ENCODE results near the gene ADGRE3. TPM values are rescaled to one million over a fixed set of nuclear protein-coding genes. Genes with fewer than 3 reads are reported as not detected.

The ADGRE3 gene
- total RNA-seq, 1 donor from 2014 or later, result not detected

GRCh38 chr19:14678199-14678598 is 3.6 kb upstream of the ADGRE3 start:
- Mint-ChIP-seq H3K4me3 (ENCODE audit: low read depth) (no peak overlapping the region), H3K27ac (no peak overlapping the region), H3K4me1 (ENCODE audit: low read depth) (no peaks in the 10 kb centered on the region), H3K9me3 (ENCODE audit: low read depth) (peaks cover 14% of the 10 kb centered on the region), H3K27me3 (peaks cover 8% of the 10 kb centered on the region), H3K36me3 (ENCODE audit: insufficient read depth) (no peaks in the 10 kb centered on the region)
- TF ChIP-seq, protein P1, sequence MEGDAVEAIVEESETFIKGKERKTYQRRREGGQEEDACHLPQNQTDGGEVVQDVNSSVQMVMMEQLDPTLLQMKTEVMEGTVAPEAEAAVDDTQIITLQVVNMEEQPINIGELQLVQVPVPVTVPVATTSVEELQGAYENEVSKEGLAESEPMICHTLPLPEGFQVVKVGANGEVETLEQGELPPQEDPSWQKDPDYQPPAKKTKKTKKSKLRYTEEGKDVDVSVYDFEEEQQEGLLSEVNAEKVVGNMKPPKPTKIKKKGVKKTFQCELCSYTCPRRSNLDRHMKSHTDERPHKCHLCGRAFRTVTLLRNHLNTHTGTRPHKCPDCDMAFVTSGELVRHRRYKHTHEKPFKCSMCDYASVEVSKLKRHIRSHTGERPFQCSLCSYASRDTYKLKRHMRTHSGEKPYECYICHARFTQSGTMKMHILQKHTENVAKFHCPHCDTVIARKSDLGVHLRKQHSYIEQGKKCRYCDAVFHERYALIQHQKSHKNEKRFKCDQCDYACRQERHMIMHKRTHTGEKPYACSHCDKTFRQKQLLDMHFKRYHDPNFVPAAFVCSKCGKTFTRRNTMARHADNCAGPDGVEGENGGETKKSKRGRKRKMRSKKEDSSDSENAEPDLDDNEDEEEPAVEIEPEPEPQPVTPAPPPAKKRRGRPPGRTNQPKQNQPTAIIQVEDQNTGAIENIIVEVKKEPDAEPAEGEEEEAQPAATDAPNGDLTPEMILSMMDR (IDR thresholded peaks at IDR 0.05; ENCODE audit: unreplicated experiment), result no peak
- DNase-seq (ENCODE audit: low spot score, unreplicated experiment), result no peak

DNA sequence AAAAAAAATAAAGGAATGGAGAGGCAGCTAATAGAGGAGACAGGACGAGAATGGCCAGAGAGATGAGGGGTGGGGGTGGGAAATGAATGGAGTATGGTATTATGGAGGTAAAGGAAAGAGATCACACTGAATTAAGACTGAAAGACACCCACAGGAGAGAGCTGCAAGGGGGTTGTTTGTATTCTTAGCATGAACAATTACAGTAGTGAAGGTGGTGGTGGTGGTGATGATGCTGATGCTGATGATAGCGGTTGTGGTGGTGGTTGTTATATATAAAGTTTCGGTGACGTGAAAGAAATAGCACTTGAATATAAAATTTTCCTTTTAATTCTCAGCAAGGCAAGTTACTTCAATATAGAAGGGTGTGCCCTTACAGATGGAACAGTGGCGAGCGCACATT is 2.8 kb upstream of the ADGRE3 start:
- DNase-seq (ENCODE audit: low spot score, unreplicated experiment), result no peak
- Mint-ChIP-seq H3K36me3 (ENCODE audit: insufficient read depth) (no peaks in the 10 kb centered on the region), H3K27ac (no peak overlapping the region), H3K4me1 (ENCODE audit: low read depth) (no peaks in the 10 kb centered on the region), H3K4me3 (ENCODE audit: low read depth) (no peak overlapping the region), H3K9me3 (ENCODE audit: low read depth) (peaks cover 18% of the 10 kb centered on the region), H3K27me3 (peaks cover 5% of the 10 kb centered on the region)
- TF ChIP-seq, protein P1 (IDR thresholded peaks at IDR 0.05; ENCODE audit: unreplicated experiment), result no peak

DNA sequence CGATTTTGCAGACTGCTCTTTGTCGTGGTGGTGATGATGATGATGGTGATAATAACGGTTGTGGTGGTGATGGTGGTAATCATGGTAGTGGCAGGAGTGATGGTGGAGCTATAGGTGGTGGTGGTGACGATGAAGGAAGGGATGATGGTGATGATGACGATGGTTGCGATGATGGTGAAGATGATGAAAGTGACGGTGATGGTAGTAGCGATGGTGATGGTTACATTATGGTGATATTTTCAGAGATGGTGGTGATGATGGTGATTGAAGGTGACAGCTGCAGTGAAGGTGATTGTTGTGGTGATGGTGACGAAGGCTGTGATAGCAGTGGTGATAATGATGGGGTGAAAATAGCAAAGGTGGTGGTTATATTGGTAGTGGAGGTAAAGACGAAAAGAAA is 2.1 kb upstream of the ADGRE3 start:
- Mint-ChIP-seq H3K4me3 (ENCODE audit: low read depth) (no peak overlapping the region), H3K4me1 (ENCODE audit: low read depth) (no peaks in the 10 kb centered on the region), H3K36me3 (ENCODE audit: insufficient read depth) (no peaks in the 10 kb centered on the region), H3K27ac (no peak overlapping the region), H3K27me3 (no peaks in the 10 kb centered on the region), H3K9me3 (ENCODE audit: low read depth) (peaks cover 18% of the 10 kb centered on the region)
- DNase-seq (ENCODE audit: low spot score, unreplicated experiment), result no peak
- TF ChIP-seq, protein P1 (IDR thresholded peaks at IDR 0.05; ENCODE audit: unreplicated experiment), result no peak

GRCh38 chr19:14673088-14673487 is 1.6 kb downstream of the ADGRE3 start:
- H3K27ac Mint-ChIP-seq, result no peak overlapping the region
- H3K9me3 Mint-ChIP-seq (ENCODE audit: low read depth), result peaks cover 31% of the 10 kb centered on the region
- no peaks in the 10 kb centered on the region for H3K27me3 Mint-ChIP-seq
- no peak for DNase-seq (ENCODE audit: low spot score, unreplicated experiment)
- H3K36me3 Mint-ChIP-seq (ENCODE audit: insufficient read depth), result no peaks in the 10 kb centered on the region
- no peak overlapping the region for H3K4me3 Mint-ChIP-seq (ENCODE audit: low read depth)
- H3K4me1 Mint-ChIP-seq (ENCODE audit: low read depth), result no peaks in the 10 kb centered on the region
- TF ChIP-seq, protein P1 (IDR thresholded peaks at IDR 0.05; ENCODE audit: unreplicated experiment), result no peak

DNA sequence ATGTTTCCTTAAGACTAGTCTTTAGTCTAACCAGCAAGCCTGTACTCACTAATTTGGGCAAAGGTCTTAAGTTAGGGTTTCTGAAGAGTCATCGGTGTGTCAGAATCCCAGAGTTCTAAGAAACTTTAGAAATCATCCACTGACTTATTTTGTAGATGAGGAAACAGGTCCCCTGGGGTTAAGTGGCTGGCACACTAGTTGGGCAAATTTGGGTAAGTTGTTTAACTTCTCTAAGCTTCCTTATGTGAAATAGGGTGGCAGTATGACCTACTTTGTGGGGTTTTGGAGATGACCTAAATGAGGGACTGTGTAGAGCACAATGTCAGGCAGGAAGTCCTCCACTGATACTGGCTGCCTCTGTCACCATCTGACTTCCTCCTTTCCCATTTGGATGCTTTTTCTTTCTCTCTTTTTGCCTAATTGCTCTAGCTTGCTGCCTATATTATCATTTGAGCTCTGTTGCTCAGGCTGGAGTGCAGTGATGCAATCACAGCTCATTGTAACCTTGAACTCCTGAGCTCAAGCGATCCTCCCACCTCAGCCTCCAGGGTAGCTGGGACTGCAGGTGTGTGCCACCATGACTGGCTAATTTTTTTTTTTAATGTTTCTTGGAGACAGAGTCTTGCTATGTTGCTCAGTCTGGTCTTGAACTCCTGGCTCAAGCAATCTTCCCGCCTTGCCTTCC is 2.3 kb downstream of the ADGRE3 start:
- Mint-ChIP-seq H3K4me1 (ENCODE audit: low read depth) (no peaks in the 10 kb centered on the region), H3K27me3 (no peaks in the 10 kb centered on the region), H3K36me3 (ENCODE audit: insufficient read depth) (no peaks in the 10 kb centered on the region), H3K4me3 (ENCODE audit: low read depth) (no peak overlapping the region), H3K27ac (no peak overlapping the region), H3K9me3 (ENCODE audit: low read depth) (peaks cover 31% of the 10 kb centered on the region)
- TF ChIP-seq, protein P1 (IDR thresholded peaks at IDR 0.05; ENCODE audit: unreplicated experiment), result no peak
- no peak for DNase-seq (ENCODE audit: low spot score, unreplicated experiment)
